ENCODE data around the gene TMEM147. TPM values are rescaled to one million over a fixed set of nuclear protein-coding genes. Genes with fewer than 3 reads are reported as not detected.

Gene TMEM147
- total and polyA plus RNA-seq, 4 donors = 18.1 to 97.4 (median 44.7) TPM

- no peak for DNase-seq (ENCODE audit: low spot score)
- Histone ChIP-seq H3K4me3 (ENCODE audit: low read depth in 1 of 3, low read length in 3 of 3) (no peak overlapping the region), H3K4me1 (ENCODE audit: control insufficient read depth in 4 of 4, insufficient read depth in 4 of 4, low read length in 3 of 4) (peaks cover 0 to 16% (median 7%) of the 10 kb centered on the region in 4 donors), H3K27ac (ENCODE audit: low read depth in 1 of 2, low read length in 2 of 2) (no peak overlapping the region), H3K9me3 (ENCODE audit: control insufficient read depth in 4 of 4, low read length in 3 of 4) (no peaks in the 10 kb centered on the region), H3K36me3 (ENCODE audit: control insufficient read depth in 4 of 4, insufficient read depth in 3 of 4, low read depth in 1 of 4, low read length in 3 of 4) (peaks cover 0 to 1% (median 0%) of the 10 kb centered on the region in 4 donors), H3K9ac (ENCODE audit: low read depth in 1 of 2, low read length in 2 of 2) (no peak overlapping the region), H3K27me3 (ENCODE audit: control insufficient read depth in 4 of 4, insufficient read depth in 4 of 4, low read length in 3 of 4) (no peaks in the 10 kb centered on the region)
- TF ChIP-seq ZBTB33 (IDR thresholded peaks at IDR 0.05) (no peak), HNF4A (conservative IDR thresholded peaks at IDR 0.05) (no peak), FOXA2 (IDR thresholded peaks at IDR 0.05) (no peak), ATF3 (IDR thresholded peaks at IDR 0.05) (no peak), RXRA (IDR thresholded peaks at IDR 0.05) (no peak)
- 83% methylated on average over 7 of the region's 7 CpGs for WGBS
These were observed 34.1 kb upstream of the TMEM147 start for GRCh38 chr19:35511337-35511736.

GRCh38 chr19:35512831-35513627, 32.4 kb upstream of the TMEM147 start:
- Histone ChIP-seq H3K4me3 (ENCODE audit: low read depth in 1 of 3, low read length in 3 of 3) (no peak overlapping the region), H3K27ac (ENCODE audit: low read depth in 1 of 2, low read length in 2 of 2) (no peak overlapping the region), H3K9ac (ENCODE audit: low read depth in 1 of 2, low read length in 2 of 2) (no peak overlapping the region), H3K4me1 (ENCODE audit: control insufficient read depth in 4 of 4, insufficient read depth in 4 of 4, low read length in 3 of 4) (peaks cover 0 to 16% (median 7%) of the 10 kb centered on the region in 4 donors), H3K27me3 (ENCODE audit: control insufficient read depth in 4 of 4, insufficient read depth in 4 of 4, low read length in 3 of 4) (no peaks in the 10 kb centered on the region), H3K36me3 (ENCODE audit: control insufficient read depth in 4 of 4, insufficient read depth in 3 of 4, low read depth in 1 of 4, low read length in 3 of 4) (peaks cover 0 to 1% (median 0%) of the 10 kb centered on the region in 4 donors), H3K9me3 (ENCODE audit: control insufficient read depth in 4 of 4, low read length in 3 of 4) (no peaks in the 10 kb centered on the region)
- 89% methylated on average over 15 of the region's 15 CpGs for WGBS
- DNase-seq (ENCODE audit: low spot score) = no peak
- TF ChIP-seq CTCF (IDR thresholded peaks at IDR 0.05; ENCODE audit: low read depth, low read length, missing input control) (no peak), RXRA (IDR thresholded peaks at IDR 0.05) (no peak), ZBTB33 (IDR thresholded peaks at IDR 0.05) (no peak), ATF3 (IDR thresholded peaks at IDR 0.05) (no peak), HNF4A (conservative IDR thresholded peaks at IDR 0.05) (no peak), GABPA (IDR thresholded peaks at IDR 0.05 in 1 of 2, conservative IDR thresholded peaks at IDR 0.05 in 1 of 2) (no peak), YY1 (IDR thresholded peaks at IDR 0.05) (no peak), JUND (IDR thresholded peaks at IDR 0.05) (no peak), NR2F2 (IDR thresholded peaks at IDR 0.05) (no peak), FOXA1 (IDR thresholded peaks at IDR 0.05) (no peak), TAF1 (conservative IDR thresholded peaks at IDR 0.05) (no peak), REST (IDR thresholded peaks at IDR 0.05) (no peak)
